ENCODE data around the gene AMACR. TPM values are rescaled to one million over a fixed set of nuclear protein-coding genes. Genes with fewer than 3 reads are reported as not detected.
A peak's percentile ranks its signal among the peaks of the same experiment; 100 is the strongest.

Gene AMACR
- total and polyA plus RNA-seq, 2 of the 13 experiments (the other 11 are each of a cell fraction or from before 2014, with no cell fraction given): 8.9 to 19.7 TPM

DNA sequence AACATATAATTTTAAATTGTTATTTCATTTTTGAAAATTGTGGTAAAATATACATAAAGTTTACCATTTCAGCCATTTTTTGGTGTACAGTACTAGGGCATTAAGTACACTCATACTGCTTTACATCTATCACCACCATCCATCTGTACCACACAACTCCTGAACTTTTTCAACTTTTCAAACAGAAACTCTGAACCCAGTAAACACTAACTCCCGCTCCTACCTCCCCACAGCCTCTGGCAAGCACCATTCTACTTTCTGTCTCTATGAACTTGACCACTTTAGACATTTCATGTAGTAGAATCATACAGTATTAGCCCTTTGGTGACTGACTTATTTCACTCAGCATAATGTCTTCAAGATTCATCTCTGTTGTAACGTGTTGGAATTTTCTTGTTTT is 15.0 kb downstream of the AMACR start (continued):
- TF ChIP-seq, protein P1, sequence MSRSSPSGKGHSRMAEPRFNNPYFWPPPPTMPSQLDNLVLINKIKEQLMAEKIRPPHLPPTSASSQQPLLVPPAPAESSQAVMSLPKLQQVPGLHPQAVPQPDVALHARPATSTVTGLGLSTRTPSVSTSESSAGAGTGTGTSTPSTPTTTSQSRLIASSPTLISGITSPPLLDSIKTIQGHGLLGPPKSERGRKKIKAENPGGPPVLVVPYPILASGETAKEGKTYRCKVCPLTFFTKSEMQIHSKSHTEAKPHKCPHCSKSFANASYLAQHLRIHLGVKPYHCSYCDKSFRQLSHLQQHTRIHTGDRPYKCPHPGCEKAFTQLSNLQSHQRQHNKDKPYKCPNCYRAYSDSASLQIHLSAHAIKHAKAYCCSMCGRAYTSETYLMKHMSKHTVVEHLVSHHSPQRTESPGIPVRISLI (CRISPR knock-in tag; IDR thresholded peaks at IDR 0.05; ENCODE audit: borderline replicate concordance): peak; percentile 42; the same call in 1 of the 2 replicates
- TF ChIP-seq ZNF570 (CRISPR knock-in tag; IDR thresholded peaks at IDR 0.05; ENCODE audit: borderline replicate concordance) (no peak), ZNF501 (CRISPR knock-in tag; IDR thresholded peaks at IDR 0.05) (no peak), RBM22 (optimal IDR thresholded peaks at IDR 0.05; ENCODE audit: low read length) (no peak), SETDB1 (CRISPR knock-in tag; IDR thresholded peaks at IDR 0.05; ENCODE audit: borderline replicate concordance) (no peak), MEF2D (CRISPR knock-in tag; IDR thresholded peaks at IDR 0.05) (no peak), ZEB1 (IDR thresholded peaks at IDR 0.05; ENCODE audit: insufficient replicate concordance, low read depth) (no peak), TCF7L2 (IDR thresholded peaks at IDR 0.05; ENCODE audit: low read depth, low read length) (no peak), KDM1A (CRISPR knock-in tag; IDR thresholded peaks at IDR 0.05) (no peak), SAP130 (CRISPR knock-in tag; IDR thresholded peaks at IDR 0.05; ENCODE audit: low read depth) (peak; percentile 38; the same call in 1 of the 2 replicates), CHD4 (IDR thresholded peaks at IDR 0.05; ENCODE audit: borderline replicate concordance, low read length) (no peak), ZNF672 (CRISPR knock-in tag; IDR thresholded peaks at IDR 0.05) (no peak), ZNF207 (IDR thresholded peaks at IDR 0.05; ENCODE audit: borderline replicate concordance) (no peak), ZNF674 (CRISPR knock-in tag; IDR thresholded peaks at IDR 0.05; ENCODE audit: low read depth) (no peak), ZNF616 (CRISPR knock-in tag; IDR thresholded peaks at IDR 0.05; ENCODE audit: low read depth) (no peak), ZFP41 (CRISPR knock-in tag; IDR thresholded peaks at IDR 0.05; ENCODE audit: borderline replicate concordance) (no peak), RFX3 (CRISPR knock-in tag; IDR thresholded peaks at IDR 0.05) (no peak), ZNF430 (CRISPR knock-in tag; IDR thresholded peaks at IDR 0.05) (no peak), HNRNPH1 (optimal IDR thresholded peaks at IDR 0.05; ENCODE audit: low read depth, low read length) (no peak), NR3C1 (CRISPR knock-in tag; IDR thresholded peaks at IDR 0.05) (no peak), TMF1 (CRISPR knock-in tag; IDR thresholded peaks at IDR 0.05; ENCODE audit: low read depth) (no peak)
- TF ChIP-seq, protein P2, sequence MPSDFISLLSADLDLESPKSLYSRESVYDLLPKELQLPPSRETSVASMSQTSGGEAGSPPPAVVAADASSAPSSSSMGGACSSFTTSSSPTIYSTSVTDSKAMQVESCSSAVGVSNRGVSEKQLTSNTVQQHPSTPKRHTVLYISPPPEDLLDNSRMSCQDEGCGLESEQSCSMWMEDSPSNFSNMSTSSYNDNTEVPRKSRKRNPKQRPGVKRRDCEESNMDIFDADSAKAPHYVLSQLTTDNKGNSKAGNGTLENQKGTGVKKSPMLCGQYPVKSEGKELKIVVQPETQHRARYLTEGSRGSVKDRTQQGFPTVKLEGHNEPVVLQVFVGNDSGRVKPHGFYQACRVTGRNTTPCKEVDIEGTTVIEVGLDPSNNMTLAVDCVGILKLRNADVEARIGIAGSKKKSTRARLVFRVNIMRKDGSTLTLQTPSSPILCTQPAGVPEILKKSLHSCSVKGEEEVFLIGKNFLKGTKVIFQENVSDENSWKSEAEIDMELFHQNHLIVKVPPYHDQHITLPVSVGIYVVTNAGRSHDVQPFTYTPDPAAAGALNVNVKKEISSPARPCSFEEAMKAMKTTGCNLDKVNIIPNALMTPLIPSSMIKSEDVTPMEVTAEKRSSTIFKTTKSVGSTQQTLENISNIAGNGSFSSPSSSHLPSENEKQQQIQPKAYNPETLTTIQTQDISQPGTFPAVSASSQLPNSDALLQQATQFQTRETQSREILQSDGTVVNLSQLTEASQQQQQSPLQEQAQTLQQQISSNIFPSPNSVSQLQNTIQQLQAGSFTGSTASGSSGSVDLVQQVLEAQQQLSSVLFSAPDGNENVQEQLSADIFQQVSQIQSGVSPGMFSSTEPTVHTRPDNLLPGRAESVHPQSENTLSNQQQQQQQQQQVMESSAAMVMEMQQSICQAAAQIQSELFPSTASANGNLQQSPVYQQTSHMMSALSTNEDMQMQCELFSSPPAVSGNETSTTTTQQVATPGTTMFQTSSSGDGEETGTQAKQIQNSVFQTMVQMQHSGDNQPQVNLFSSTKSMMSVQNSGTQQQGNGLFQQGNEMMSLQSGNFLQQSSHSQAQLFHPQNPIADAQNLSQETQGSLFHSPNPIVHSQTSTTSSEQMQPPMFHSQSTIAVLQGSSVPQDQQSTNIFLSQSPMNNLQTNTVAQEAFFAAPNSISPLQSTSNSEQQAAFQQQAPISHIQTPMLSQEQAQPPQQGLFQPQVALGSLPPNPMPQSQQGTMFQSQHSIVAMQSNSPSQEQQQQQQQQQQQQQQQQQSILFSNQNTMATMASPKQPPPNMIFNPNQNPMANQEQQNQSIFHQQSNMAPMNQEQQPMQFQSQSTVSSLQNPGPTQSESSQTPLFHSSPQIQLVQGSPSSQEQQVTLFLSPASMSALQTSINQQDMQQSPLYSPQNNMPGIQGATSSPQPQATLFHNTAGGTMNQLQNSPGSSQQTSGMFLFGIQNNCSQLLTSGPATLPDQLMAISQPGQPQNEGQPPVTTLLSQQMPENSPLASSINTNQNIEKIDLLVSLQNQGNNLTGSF (CRISPR knock-in tag; IDR thresholded peaks at IDR 0.05): no peak
- TF ChIP-seq, protein P3, sequence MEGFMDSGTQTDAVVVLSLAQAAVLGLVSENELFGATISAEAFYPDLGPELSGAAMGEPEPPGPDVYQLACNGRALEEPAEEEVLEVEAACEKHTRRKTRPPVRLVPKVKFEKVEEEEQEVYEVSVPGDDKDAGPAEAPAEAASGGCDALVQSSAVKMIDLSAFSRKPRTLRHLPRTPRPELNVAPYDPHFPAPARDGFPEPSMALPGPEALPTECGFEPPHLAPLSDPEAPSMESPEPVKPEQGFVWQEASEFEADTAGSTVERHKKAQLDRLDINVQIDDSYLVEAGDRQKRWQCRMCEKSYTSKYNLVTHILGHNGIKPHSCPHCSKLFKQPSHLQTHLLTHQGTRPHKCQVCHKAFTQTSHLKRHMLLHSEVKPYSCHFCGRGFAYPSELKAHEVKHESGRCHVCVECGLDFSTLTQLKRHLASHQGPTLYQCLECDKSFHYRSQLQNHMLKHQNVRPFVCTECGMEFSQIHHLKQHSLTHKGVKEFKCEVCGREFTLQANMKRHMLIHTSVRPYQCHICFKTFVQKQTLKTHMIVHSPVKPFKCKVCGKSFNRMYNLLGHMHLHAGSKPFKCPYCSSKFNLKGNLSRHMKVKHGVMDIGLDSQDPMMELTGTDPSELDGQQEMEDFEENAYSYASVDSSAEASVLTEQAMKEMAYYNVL (CRISPR knock-in tag; IDR thresholded peaks at IDR 0.05; ENCODE audit: borderline replicate concordance): 0 out of 2 replicates have a peak, but pooled peaks have one; percentile 35
